SK-N-MC (cell line): ENCODE results near the gene ADPRM.
"Not testable (repeated sequence)": the region's sequence is repeated elsewhere in the genome, so short reads cannot be mapped to it uniquely, and the experiment has no call there.

ENCODE experiments used
- EZH2 ChIP-seq: fragments of 200-600 bp; sonication (generic); IDR thresholded peaks from one replicate; pipeline ENCODE4 v1.6.1; 2017; ENCODE audit warnings: antibody characterized with exemption
- FOXP2 ChIP-seq: optimal IDR thresholded peaks from 2 replicates; pipeline ENCODE3; 2011; ENCODE audit warnings: mild to moderate bottlenecking, moderate library complexity; ENCODE audit not compliant: insufficient read depth; ENCODE audit errors: extremely low read length, control extremely low read depth
- POLR2AphosphoS5 ChIP-seq: IDR thresholded peaks from 2 replicates; pipeline ENCODE4 v1.6.1; 2012; ENCODE audit warnings: mild to moderate bottlenecking, low read depth, low read length, borderline replicate concordance

DNA sequence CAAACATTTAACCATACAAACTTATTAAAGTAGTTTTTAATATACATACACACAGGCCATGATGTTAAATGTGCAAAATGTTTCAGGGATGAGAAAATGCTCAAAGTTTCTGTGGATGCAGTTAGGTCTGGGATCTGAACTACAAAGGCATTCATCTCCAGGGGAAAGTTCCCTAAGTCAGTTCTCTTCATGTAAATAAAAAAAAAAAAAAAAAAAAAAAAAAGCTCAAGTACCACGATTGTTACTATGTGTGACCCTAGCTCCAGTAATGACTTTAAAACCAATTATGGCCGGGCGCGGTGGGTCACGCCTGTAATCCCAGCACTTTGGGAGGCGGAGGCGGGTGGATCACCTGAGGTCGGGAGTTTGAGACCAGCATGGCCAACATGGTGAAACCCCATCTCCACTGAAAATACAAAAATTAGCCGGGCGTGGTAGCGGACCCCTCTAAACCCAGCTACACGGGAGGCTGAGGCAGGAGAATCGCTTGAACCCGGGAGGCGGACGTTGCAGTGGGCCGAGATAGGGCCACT lies 1.5 kb upstream of the ADPRM start:
- not testable (repeated sequence) for TF ChIP-seq EZH2, FOXP2, POLR2AphosphoS5
